Right lobe of liver (tissue), 4 donors: Measurements from ENCODE around the gene KIF26A.

Source experiments
- POLR2A ChIP-seq: fragments of 450-650 bp; IDR thresholded peaks from one replicate; pipeline ENCODE4 v1.6.1; 2017; ENCODE audit warnings: antibody characterized with exemption, mild to moderate bottlenecking
- TF ChIP-seq, protein P1 (sequence below), 4 donors: fragments of 200-600 bp in 3 of 4; fragments of 450-650 bp in 1 of 4; IDR thresholded peaks; one replicate each; pipeline versions ENCODE4 v1.5.1 to v1.8.0; 2016 to 2022; ENCODE audit warnings: antibody characterized with exemption in 4 of 4, mild to moderate bottlenecking in 2 of 4
- donor health status: DM: no; HTN: no; CAD: no.
- donor health status: DM: no; HTN: no; CAD: no.
- donor health status: DM: no; HTN: yes; CAD: no.

GRCh38 chr14:104140213-104140462 lies 1.8 kb downstream of the KIF26A start:
- TF ChIP-seq, protein P1, sequence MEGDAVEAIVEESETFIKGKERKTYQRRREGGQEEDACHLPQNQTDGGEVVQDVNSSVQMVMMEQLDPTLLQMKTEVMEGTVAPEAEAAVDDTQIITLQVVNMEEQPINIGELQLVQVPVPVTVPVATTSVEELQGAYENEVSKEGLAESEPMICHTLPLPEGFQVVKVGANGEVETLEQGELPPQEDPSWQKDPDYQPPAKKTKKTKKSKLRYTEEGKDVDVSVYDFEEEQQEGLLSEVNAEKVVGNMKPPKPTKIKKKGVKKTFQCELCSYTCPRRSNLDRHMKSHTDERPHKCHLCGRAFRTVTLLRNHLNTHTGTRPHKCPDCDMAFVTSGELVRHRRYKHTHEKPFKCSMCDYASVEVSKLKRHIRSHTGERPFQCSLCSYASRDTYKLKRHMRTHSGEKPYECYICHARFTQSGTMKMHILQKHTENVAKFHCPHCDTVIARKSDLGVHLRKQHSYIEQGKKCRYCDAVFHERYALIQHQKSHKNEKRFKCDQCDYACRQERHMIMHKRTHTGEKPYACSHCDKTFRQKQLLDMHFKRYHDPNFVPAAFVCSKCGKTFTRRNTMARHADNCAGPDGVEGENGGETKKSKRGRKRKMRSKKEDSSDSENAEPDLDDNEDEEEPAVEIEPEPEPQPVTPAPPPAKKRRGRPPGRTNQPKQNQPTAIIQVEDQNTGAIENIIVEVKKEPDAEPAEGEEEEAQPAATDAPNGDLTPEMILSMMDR (IDR thresholded peaks at IDR 0.05) = no peak
- no peak for TF ChIP-seq POLR2A
